GM18907 (cell line): ENCODE data around the gene IFI6.
"Not testable (repeated sequence)": the region's sequence is repeated elsewhere in the genome, so short reads cannot be mapped to it uniquely, and the experiment has no call there.

ENCODE experiments used
- ATAC-seq: cut with Tn5 transposase; IDR thresholded peaks from one replicate; pipeline ENCODE4 v1.9.1; 2021; ENCODE audit warnings: mild to moderate bottlenecking, moderate library complexity; ENCODE audit not compliant: unreplicated experiment

Gene IFI6

DNA sequence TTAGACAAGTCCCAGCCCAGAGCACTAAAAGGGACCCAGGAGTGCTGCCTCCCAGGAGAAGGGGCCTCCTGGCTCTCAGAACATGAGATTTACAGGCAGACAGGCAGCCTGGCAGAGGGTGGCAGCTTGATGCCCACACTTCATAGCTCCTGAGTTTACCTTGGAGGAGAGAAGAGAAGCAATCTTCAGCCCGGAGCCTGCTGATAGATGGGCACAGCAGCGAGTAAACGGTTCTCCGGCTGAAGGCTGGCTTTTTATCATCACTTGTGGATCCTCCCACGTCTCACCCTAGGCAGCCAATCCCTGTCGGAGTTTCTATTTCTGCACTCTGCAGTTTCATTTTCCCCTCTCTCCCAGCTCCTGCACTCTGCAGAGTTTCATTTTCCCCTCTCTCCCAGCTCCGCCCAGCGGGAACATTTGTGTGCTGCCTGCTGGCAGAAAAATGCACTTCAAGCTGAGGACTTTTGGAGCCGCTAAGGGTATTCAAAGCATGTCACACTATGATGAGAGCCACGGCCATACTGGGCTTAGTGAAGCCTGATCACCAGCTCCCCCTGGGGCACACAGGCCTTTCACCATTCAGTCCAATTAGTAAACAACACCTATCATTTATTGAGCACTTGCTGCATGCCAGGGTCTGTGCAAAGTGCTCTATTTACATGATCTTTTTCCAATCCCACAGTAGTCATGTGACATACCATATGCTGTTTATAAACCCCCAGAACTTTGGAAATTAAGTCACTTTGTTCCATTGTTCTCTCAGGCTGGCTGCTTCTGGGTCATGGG, at the start of gene IFI6:
Gene IFI6 (minus strand): TSS at position 229 of the 786 bp plus-strand sequence. CDS start 2,878 bp downstream, outside the sequence.
- peak; percentile 85 for ATAC-seq

DNA sequence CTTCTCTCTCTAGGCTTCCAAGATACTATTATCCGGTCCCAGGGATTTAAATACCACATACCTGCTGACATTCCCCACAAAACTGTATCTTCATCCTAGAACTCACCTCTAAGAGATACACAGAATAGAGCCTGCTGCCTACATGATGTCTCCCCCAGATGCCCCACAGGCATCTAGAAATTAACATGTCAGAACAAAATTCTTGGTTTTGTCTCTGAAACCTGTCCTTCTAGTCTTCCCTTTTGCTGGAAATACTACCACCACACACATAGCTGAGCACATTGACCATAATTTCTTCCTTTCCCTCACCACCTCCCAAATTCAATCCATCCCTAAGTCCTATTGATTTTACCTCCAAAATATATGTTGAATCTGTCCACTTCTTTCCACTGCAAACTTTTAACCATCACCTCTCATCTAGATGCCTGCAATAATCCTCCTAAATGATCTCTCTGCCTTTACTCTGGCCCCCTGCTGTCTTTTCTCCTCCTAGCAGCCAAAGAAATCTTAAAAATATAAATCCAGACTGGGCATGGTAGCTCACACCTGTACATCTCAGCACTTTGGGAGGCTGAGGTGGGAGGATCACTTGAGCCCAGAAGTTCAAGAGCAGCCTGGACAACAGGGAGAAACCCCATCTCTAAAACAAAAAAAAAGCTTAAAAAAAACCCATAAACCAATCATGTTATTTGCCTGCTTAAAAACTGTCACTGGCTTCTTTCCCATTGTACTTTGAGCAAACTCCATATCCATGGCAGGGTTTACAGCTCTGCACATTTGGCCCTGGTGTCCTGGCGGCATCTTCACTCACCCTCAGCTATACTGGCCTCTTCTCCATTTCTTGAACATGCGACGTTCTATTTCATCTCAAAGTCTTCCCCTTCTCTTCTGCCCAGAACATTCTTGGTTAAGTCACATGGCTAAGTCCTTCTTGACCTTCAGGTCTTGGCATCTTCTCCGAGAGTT, 47.6 kb upstream of the IFI6 start:
- no peak for ATAC-seq

DNA sequence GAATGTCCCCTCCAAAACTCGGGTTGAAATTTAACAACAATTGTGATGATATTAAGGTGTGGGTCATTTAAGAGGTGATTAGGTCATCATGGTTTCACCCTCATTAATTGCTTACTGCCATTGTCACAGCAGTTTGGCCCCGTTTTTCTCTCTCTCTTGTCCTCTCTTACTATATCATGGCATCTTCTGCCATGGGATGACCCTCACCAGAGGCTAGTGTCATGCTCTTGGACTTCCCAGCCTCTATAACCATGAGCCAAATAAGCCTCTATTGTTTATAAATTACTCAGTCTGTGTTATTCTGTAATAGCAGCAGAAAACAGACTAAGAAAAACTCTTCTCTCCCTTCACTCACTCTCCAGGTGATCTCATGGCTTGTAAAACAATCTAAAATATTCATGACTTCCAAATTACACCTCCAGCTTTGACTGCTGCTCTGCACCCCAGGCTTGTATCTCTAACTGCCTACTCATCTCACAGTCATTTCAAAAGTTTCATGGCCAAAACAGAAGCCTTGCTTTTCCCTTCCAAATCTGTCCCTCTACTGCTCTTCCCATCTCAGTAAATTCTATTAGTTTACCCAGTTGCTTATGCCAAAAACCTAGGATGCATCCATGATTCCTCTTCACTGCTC, 44.4 kb upstream of the IFI6 start:
- ATAC-seq, result no peak

GRCh38 chr1:27713869-27714513, 42.0 kb upstream of the IFI6 start:
- no peak for ATAC-seq

GRCh38 chr1:27713139-27713725, 41.2 kb upstream of the IFI6 start:
- ATAC-seq, result no peak

DNA sequence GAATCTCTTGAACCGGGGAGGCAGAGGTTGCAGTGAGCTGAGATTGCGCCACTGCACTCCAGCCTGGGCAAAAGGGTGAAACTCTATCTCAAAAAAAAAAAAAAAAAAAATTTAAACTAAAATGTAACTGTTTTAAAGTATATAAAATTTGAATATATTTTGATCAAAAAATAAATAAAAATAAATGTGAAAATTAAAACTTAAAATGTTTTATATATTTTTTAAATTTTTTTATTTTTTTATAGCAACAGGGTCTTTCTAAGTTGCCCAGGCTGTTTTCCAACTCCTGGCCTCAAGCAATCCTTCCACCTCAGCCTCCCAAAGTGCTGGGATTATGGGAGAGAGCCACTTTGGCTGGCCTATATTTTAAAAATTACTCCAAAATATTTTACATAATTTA, 38.6 kb upstream of the IFI6 start:
- no peak for ATAC-seq

GRCh38 chr1:27705545-27705944, 33.6 kb upstream of the IFI6 start:
- ATAC-seq, result no peak

GRCh38 chr1:27704958-27705357, 33.0 kb upstream of the IFI6 start:
- no peak for ATAC-seq

DNA sequence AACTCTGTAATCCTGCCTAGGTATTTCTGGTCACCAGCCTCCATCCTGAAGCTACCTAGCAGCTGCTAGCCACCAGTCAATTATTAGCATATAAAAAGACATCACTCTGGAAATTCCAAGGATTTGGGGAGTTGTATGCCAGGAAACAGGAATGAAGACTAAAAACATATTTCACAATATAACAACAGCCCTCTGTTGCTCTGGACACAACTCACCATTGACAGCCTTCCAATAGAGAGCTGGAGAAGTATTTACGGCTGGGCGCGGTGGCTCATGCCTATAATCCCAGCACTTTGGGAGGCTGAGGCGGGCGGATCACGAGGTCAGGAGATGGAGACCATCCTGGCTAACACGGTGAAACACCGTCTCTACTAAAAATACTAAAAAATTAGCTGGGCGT, 24.8 kb upstream of the IFI6 start:
- not testable (repeated sequence) for ATAC-seq

GRCh38 chr1:27690183-27690582, 18.2 kb upstream of the IFI6 start:
- ATAC-seq, result no peak

DNA sequence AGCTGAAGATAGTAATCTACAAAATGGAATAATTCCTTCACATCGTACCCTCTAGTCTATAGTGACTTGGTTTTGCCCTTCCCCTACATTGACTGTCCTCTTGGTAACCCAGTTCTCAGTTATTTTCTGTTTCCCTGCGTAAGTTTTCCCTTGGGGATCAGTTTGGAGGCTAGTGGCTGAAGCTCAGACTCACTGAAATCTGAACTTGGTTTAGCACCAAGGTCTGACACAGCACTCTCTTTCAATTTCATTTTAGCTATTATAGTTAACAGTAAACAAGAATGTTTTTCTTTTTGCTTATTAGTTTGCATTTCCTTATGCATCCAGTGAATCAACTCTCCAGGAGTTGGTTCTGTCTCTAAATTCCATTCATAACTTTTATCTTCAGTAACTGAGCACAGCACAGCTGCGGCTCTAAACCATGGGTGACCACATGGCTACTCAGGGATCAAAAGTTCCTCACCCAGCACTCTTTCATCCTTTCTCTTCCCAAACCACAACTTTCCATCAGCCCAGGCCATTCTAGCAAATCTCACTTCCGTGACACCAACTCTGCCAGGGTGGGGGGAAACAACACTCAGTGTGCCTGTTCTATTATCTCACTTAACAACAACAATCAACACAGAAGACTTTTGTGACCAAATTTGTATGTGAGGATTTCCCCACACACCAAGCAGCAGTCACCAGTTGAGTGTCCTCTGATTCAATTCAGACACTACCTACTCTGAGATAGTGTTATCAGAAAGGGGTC, 17.6 kb upstream of the IFI6 start:
- ATAC-seq, result no peak

DNA sequence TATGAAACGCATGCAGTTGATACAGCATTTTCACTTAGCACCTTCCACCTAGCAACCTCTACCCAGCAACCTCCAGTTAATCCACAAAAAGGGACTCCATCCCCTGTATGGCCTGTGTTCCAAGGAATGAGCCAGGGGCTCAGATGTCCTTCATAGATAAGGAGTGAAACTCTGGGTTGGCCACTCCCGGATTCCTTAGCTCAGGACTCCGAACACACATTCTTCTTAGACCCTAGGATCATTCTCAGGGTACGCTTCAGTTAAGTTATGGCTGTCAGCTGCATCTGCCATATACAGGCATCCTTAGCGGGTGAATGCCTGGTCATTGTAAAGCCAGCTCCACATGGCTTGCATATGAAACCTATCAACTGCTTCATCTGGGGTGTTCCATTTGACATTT, 15.9 kb upstream of the IFI6 start:
- ATAC-seq, result no peak

DNA sequence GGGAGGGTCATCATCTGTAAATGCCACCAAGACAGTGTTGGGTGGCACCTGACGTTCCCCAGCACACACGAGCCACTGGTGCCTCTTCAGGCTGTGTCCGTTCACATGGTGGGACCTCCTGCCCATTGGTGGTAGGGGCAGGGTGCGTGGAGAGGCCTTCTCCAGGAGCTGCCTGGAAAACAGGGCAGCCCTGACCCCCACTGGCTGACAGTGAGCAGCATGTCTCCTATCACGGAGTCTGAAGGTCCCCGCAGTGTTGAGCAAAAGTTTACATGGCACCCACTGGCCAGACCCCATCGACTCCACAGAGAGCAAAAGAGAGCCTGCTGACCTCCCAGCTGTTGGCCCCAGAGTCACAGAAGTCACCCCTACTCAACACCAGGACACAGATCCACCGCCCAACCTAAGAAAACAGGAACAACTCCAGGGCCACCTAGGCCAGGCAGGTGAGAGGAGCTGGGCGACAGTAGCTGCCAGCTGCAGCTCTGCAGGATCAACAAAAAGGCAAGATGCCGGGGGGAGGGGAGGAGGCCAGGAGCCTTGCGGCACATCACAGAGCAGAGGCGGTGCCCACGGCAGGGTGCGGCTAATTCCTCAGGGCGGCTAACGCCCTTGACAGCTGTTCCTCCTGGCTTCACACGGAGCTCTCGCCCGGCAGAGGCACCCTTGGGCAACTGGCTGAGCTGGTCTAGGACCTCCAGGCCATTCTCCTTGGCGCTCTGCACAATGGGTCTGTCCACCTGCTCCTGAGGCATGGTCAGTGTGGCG, 14.4 kb upstream of the IFI6 start:
- no peak for ATAC-seq

DNA sequence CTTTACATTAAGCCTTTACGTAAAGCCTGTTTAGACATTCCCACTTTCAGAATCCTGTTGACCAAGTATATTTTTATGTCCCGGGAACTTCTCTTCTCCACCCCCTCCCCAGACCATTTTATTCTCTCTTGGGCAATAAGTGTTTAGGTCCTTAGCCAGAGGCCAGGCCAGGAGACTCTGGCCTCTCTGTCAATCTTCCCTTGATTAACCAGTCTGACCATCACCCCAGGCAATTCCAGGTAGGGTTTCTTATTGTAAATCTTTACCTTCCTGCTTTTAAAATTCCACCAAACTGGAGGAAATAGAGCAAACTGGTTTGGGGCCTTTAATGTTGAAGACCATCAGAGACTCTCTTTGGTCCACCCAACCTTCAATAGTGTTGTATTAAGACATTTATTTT, 12.2 kb upstream of the IFI6 start:
- no peak for ATAC-seq

- ATAC-seq, result no peak
Measured at GRCh38 chr1:27682351-27682944, 10.5 kb upstream of the IFI6 start.

- ATAC-seq, result not testable (repeated sequence)
Measured at GRCh38 chr1:27681580-27681979, 9.6 kb upstream of the IFI6 start.

- not testable (repeated sequence) for ATAC-seq
Measured at GRCh38 chr1:27680225-27680791, 8.3 kb upstream of the IFI6 start.

GRCh38 chr1:27678747-27679146, 6.8 kb upstream of the IFI6 start:
- ATAC-seq, result no peak
